Measurements from ENCODE around the gene SAXO2.

DNA sequence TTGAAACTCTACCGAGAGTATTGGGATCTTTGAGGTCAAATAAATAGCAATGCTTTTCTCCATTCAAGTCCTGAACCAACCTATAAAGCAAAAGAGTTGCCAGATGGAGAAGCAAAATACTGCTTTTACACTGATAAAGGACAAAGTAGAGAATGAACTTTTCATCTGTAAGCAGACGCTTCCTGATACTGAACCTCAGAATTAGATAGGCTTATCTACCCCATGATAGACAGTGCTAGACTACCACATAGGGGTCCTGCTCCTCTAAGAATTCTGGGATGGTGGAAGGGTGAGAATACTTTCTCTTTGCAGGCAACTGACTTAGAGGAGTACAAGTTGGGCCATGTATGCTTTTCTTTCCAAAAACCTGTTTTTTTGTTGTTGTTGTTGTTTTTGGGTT, 9.5 kb downstream of the SAXO2 start:
- TF ChIP-seq ZFP3 (CRISPR knock-in tag; IDR thresholded peaks at IDR 0.05): no peak
- TF ChIP-seq, protein P1, sequence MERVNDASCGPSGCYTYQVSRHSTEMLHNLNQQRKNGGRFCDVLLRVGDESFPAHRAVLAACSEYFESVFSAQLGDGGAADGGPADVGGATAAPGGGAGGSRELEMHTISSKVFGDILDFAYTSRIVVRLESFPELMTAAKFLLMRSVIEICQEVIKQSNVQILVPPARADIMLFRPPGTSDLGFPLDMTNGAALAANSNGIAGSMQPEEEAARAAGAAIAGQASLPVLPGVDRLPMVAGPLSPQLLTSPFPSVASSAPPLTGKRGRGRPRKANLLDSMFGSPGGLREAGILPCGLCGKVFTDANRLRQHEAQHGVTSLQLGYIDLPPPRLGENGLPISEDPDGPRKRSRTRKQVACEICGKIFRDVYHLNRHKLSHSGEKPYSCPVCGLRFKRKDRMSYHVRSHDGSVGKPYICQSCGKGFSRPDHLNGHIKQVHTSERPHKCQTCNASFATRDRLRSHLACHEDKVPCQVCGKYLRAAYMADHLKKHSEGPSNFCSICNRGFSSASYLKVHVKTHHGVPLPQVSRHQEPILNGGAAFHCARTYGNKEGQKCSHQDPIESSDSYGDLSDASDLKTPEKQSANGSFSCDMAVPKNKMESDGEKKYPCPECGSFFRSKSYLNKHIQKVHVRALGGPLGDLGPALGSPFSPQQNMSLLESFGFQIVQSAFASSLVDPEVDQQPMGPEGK (CRISPR knock-in tag; IDR thresholded peaks at IDR 0.05; ENCODE audit: borderline replicate concordance): no peak
- TF ChIP-seq ZNF565 (CRISPR knock-in tag; conservative IDR thresholded peaks at IDR 0.05; ENCODE audit: low read depth): no peak
- TF ChIP-seq ZFP30 (CRISPR knock-in tag; IDR thresholded peaks at IDR 0.05): no peak

All from SK-N-SH treated with all-trans-retinoic acid at 6 μM for 48 hours (cell line).